Stomach (tissue), 4 donors: ENCODE data around the gene KCNH1.

Experiments used
- EP300 ChIP-seq: sonication (generic); formaldehyde crosslinking; IDR thresholded peaks from one replicate; pipeline ENCODE4 v1.6.1; 2017; ENCODE audit warnings: antibody characterized with exemption
- TF ChIP-seq, protein P1 (sequence below), 7 experiments: fragments of 450-650 bp in 4 of 7; fragments of 200-600 bp in 3 of 7; sonication (generic) in 3 of 7; IDR thresholded peaks; one replicate each; pipeline ENCODE4 v1.5.1; 2016 to 2019; ENCODE audit warnings: antibody characterized with exemption in 7 of 7, control low read depth in 2 of 7, mild to moderate bottlenecking in 1 of 7

DNA sequence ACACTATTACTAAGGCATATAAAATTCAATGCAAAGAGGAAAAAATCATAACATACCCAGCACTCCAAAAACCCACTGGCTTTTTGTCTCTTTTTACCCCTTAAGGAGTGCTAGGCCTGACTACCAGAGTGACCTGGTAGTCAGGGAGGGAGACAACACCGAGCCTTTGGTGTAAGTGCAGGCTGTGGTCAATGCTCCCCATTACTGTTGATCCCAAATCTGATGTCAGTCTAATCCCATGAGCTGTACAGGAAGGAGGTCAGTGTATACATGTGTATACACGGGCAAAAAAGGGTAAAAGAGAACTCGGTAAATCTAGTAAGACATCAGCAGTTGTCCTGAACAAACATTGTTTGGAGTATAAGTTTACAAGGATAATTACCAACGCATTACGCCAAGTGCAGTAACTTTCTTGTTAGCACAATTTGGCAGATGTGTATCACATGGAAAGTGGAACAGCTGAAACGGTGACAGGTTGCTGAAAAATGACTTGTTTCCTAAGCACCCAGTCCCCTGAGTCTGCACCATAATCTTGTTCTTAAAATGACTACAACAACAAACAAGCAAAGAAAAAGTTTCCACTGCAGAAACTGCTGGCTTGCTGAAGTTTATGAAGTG lies 217.9 kb downstream of the KCNH1 start:
- no peak for TF ChIP-seq EP300
- TF ChIP-seq, protein P1, sequence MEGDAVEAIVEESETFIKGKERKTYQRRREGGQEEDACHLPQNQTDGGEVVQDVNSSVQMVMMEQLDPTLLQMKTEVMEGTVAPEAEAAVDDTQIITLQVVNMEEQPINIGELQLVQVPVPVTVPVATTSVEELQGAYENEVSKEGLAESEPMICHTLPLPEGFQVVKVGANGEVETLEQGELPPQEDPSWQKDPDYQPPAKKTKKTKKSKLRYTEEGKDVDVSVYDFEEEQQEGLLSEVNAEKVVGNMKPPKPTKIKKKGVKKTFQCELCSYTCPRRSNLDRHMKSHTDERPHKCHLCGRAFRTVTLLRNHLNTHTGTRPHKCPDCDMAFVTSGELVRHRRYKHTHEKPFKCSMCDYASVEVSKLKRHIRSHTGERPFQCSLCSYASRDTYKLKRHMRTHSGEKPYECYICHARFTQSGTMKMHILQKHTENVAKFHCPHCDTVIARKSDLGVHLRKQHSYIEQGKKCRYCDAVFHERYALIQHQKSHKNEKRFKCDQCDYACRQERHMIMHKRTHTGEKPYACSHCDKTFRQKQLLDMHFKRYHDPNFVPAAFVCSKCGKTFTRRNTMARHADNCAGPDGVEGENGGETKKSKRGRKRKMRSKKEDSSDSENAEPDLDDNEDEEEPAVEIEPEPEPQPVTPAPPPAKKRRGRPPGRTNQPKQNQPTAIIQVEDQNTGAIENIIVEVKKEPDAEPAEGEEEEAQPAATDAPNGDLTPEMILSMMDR (IDR thresholded peaks at IDR 0.05) = no peak
